GM12891 (cell line): ENCODE data around the gene TMEM192.

Experiments
- POLR2A ChIP-seq: IDR thresholded peaks from 2 replicates; pipeline ENCODE4 v1.6.1; 2011; ENCODE audit warnings: low read depth, low read length, control low read depth
- POLR2AphosphoS5 ChIP-seq: IDR thresholded peaks from 2 replicates; pipeline ENCODE4 v1.6.1; 2011; ENCODE audit warnings: low read depth, low read length, control low read depth
- SPI1 ChIP-seq: IDR thresholded peaks from 2 replicates; pipeline ENCODE4 v1.6.1; 2011; ENCODE audit warnings: low read depth, low read length, control low read depth
- TAF1 ChIP-seq: IDR thresholded peaks from 2 replicates; pipeline ENCODE4 v1.6.1; 2011; ENCODE audit warnings: low read depth, low read length, control low read depth

DNA sequence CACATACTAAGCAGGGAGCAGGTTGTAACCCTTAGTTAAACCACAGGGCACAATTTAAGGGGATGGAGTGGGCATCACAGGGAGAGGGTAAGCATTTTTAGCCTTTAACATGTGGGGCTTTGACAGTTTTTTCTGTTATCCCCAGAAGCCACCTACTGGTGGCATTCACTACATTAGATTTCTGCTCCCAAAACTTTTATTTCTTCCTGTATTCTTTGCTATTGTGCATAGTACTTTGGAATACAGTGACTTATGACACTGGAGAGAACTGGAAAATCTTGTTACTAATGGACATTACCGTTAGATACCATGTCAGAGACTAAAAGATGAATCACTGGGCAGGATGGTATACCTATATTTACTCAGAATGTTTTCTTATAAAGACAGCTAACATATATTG is 51.7 kb downstream of the TMEM192 start:
- TF ChIP-seq POLR2A (no peak), SPI1 (no peak), POLR2AphosphoS5 (no peak), TAF1 (no peak)
